Breast epithelium (tissue), 3 donors: ENCODE results near the gene GPR183.

Experiments used
- CTCF ChIP-seq, 3 donors: fragments of 450-650 bp; IDR thresholded peaks; one replicate each; pipeline ENCODE4 v1.5.1; 2016 to 2017; ENCODE audit warnings: antibody characterized with exemption in 3 of 3, mild to moderate bottlenecking in 3 of 3, moderate library complexity in 3 of 3
- POLR2A ChIP-seq: fragments of 450-650 bp; IDR thresholded peaks from one replicate; pipeline ENCODE4 v1.6.1; 2016; ENCODE audit warnings: antibody characterized with exemption, mild to moderate bottlenecking, moderate library complexity
- POLR2AphosphoS5 ChIP-seq, 3 donors: sonication (generic); formaldehyde crosslinking; IDR thresholded peaks; one replicate each; pipeline ENCODE4 v1.6.1; 2017; ENCODE audit warnings: antibody characterized with exemption in 3 of 3

GRCh38 chr13:99288089-99288488 lies 19.1 kb downstream of the GPR183 start:
- TF ChIP-seq CTCF (IDR thresholded peaks at IDR 0.05): no peak
- no peak for TF ChIP-seq POLR2A
- TF ChIP-seq POLR2AphosphoS5 (IDR thresholded peaks at IDR 0.05): no peak
